Measurements from ENCODE around the gene TPRN. TPM values are rescaled to one million over a fixed set of nuclear protein-coding genes. Genes with fewer than 3 reads are reported as not detected.

The TPRN gene
- total RNA-seq, 2 donors from 2014 or later, result 90.0 to 91.3 TPM

- H3K36me3 ChIP-seq (replicated peaks in 1 of 2; ENCODE audit: insufficient read depth in 1 of 2, low read depth in 2 of 2), result peaks cover 25 to 40% of the 10 kb centered on the region in 2 donors
- no peaks in the 10 kb centered on the region for H3K27me3 ChIP-seq
- WGBS, 2 donors, result 92 to 94% methylated on average over 18 to 22 of the region's 22 CpGs
- ATAC-seq, result no peak
- H3K9me3 ChIP-seq, result no peaks in the 10 kb centered on the region
- no peak for DNase-seq
- no peak overlapping the region for H3K27ac ChIP-seq
- H3K4me1 ChIP-seq, result peaks cover 13% of the 10 kb centered on the region
- intact Hi-C loops (cut with DNase I), result loop anchor here (5.0 kb wide), 1 partner anchor 49 kb away; no protein-coding TSS in a partner anchor
- TF ChIP-seq CTCF (IDR thresholded peaks at IDR 0.05) (no peak), POLR2A (IDR thresholded peaks at IDR 0.05) (no peak)
- no peak overlapping the region for H3K4me3 ChIP-seq
Observed at GRCh38 chr9:137181680-137182079, 18.9 kb downstream of the TPRN start.

- H3K27me3 ChIP-seq, result no peaks in the 10 kb centered on the region
- WGBS, 2 donors, result 90 to 100% methylated on average over 3 to 18 of the region's 20 CpGs
- no peaks in the 10 kb centered on the region for H3K9me3 ChIP-seq
- H3K4me1 ChIP-seq, result peaks cover under 1% of the 10 kb centered on the region
- TF ChIP-seq POLR2A (IDR thresholded peaks at IDR 0.05) (no peak), CTCF (IDR thresholded peaks at IDR 0.05) (no peak)
- no peak overlapping the region for H3K27ac ChIP-seq
- DNase-seq (no peak), ATAC-seq (no peak)
- no peak overlapping the region for H3K4me3 ChIP-seq
- peaks cover 25 to 40% of the 10 kb centered on the region in 2 donors for H3K36me3 ChIP-seq (replicated peaks in 1 of 2; ENCODE audit: insufficient read depth in 1 of 2, low read depth in 2 of 2)
- intact Hi-C loops (cut with DNase I), result loop anchor here (5.0 kb wide), 1 partner anchor 48 kb away; no protein-coding TSS in a partner anchor
Observed at GRCh38 chr9:137180491-137180890, 20.1 kb downstream of the TPRN start.

GRCh38 chr9:137179761-137180160 lies 20.8 kb downstream of the TPRN start:
- H3K27me3 ChIP-seq, result no peaks in the 10 kb centered on the region
- no peaks in the 10 kb centered on the region for H3K4me1 ChIP-seq
- ATAC-seq (no peak), DNase-seq (no peak)
- intact Hi-C loops (cut with DNase I), result loop anchor here (5.0 kb wide), 1 partner anchor 47 kb away; no protein-coding TSS in a partner anchor
- H3K4me3 ChIP-seq, result no peak overlapping the region
- H3K36me3 ChIP-seq (replicated peaks in 1 of 2; ENCODE audit: insufficient read depth in 1 of 2, low read depth in 2 of 2), result peaks cover 25 to 39% of the 10 kb centered on the region in 2 donors
- WGBS, 2 donors, result 95 to 97% methylated on average over 9 to 17 of the region's 17 CpGs
- no peak overlapping the region for H3K27ac ChIP-seq
- TF ChIP-seq CTCF (IDR thresholded peaks at IDR 0.05), result no peak
- no peak for TF ChIP-seq POLR2A (IDR thresholded peaks at IDR 0.05)
- no peaks in the 10 kb centered on the region for H3K9me3 ChIP-seq

- H3K27ac ChIP-seq, result no peak overlapping the region
- H3K4me3 ChIP-seq, result no peak overlapping the region
- peaks cover 25 to 39% of the 10 kb centered on the region in 2 donors for H3K36me3 ChIP-seq (replicated peaks in 1 of 2; ENCODE audit: insufficient read depth in 1 of 2, low read depth in 2 of 2)
- no peak for TF ChIP-seq POLR2A (IDR thresholded peaks at IDR 0.05)
- no peak for TF ChIP-seq CTCF (IDR thresholded peaks at IDR 0.05)
- no peak for DNase-seq
- no peaks in the 10 kb centered on the region for H3K27me3 ChIP-seq
- intact Hi-C loops (cut with DNase I), result no loop called here
- H3K9me3 ChIP-seq, result no peaks in the 10 kb centered on the region
- ATAC-seq, result no peak
- 85 to 90% methylated on average over 13 to 15 of the region's 19 CpGs for WGBS, 2 donors
- no peaks in the 10 kb centered on the region for H3K4me1 ChIP-seq
Observed at GRCh38 chr9:137178939-137179630, 21.5 kb downstream of the TPRN start.

Measured in body of pancreas (tissue), 4 donors.